Right atrium auricular region (tissue), 2 donors: ENCODE measurements around the gene DNAJC27. TPM values are rescaled to one million over a fixed set of nuclear protein-coding genes. Genes with fewer than 3 reads are reported as not detected.

Experiments used
- DNase-seq: peaks from one replicate; pipeline ENCODE4 v3.0.0-alpha.2; 2019; ENCODE audit warnings: low spot score
- H3K27ac ChIP-seq, 2 donors: fragments of 200-600 bp; sonication (generic); 1 replicate in 1 of 2; 2 replicates in 1 of 2; pipeline ENCODE4 v1.5.1; 2016 to 2019
- H3K27me3 ChIP-seq, 2 donors: fragments of 200-600 bp; sonication (generic); one replicate each; pipeline versions ENCODE4 v1.5.1 to v1.6.0; 2017 to 2019
- H3K36me3 ChIP-seq: fragments of 200-600 bp; sonication (generic); one replicate; pipeline ENCODE4 v1.5.1; 2016
- H3K4me1 ChIP-seq, 2 donors: fragments of 200-600 bp; sonication (generic); one replicate each; pipeline versions ENCODE4 v1.5.1 to v1.6.0; 2017 to 2019
- H3K4me3 ChIP-seq, 2 donors: fragments of 200-600 bp; sonication (generic); 1 replicate in 1 of 2; 2 replicates in 1 of 2; pipeline ENCODE4 v1.5.1; 2017 to 2019; ENCODE audit warnings: mild to moderate bottlenecking in 1 of 2, moderate library complexity in 1 of 2
- H3K9me3 ChIP-seq, 2 donors: fragments of 200-600 bp; sonication (generic); one replicate each; pipeline ENCODE4 v1.5.1; 2019
- total RNA-seq, 2 donors: library from RNA; depleted of rRNA; stranded (reverse); fragments of >200 nt; gene quantifications; one replicate each; pipeline ENCODE4 v1.1.0, GENCODE V29; 2016
- TF ChIP-seq, protein P1 (sequence below), 2 donors: fragments of 200-600 bp; sonication (generic); IDR thresholded peaks; one replicate each; pipeline ENCODE4 v1.5.1; 2019; ENCODE audit warnings: antibody characterized with exemption in 2 of 2

Gene DNAJC27
- total RNA-seq, 2 donors from 2014 or later: 7.3 to 7.5 TPM

DNA sequence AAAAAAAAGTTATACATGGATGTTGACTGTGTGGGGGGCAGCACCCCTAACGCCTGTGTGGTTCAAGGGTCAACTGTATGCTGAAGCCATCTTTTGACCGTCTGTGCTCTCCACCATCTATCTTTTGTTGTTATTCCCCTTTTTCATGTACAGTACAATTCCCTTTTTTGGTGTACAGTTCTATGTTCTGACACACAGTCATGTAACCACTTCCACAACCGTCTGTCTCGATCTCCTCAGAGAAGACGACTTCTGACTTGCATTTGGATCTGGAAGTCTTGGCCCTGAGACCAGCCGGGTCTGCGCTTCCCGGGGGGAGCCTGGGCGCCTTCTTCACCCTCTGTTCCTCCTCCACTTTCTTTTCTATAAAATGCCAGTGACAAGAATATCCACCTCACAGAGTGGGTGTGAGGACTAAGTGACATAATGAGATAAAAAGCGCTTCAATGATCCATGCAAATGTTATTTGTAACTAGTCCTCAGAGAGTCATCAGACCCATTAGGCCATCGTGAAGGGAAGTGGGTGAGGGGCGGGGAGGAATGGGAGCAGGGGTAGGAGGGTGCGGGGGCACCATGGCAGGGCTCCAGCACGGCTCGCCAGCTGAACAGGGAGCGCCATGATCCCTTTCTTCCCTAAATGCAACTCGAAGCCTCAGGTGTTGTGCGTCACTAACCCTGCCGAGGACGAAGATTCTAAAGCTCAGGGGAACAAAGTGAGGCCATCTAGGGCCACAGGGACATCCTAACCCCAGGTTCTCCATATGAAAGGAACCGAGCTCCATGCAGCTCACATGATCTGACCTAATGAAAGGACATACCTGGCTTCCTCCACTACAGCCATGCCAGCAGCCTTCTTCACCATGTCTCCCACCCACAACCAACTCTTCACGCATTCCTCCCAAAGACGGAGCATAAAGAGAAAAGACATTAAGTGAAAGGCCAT is 68.3 kb downstream of the DNAJC27 start:
- Histone ChIP-seq H3K27ac (no peak overlapping the region), H3K9me3 (no peaks in the 10 kb centered on the region), H3K36me3 (no peaks in the 10 kb centered on the region), H3K27me3 (no peaks in the 10 kb centered on the region), H3K4me1 (peaks cover 0 to under 1% of the 10 kb centered on the region in 2 donors), H3K4me3 (no peak overlapping the region)
- DNase-seq: no peak
- TF ChIP-seq, protein P1, sequence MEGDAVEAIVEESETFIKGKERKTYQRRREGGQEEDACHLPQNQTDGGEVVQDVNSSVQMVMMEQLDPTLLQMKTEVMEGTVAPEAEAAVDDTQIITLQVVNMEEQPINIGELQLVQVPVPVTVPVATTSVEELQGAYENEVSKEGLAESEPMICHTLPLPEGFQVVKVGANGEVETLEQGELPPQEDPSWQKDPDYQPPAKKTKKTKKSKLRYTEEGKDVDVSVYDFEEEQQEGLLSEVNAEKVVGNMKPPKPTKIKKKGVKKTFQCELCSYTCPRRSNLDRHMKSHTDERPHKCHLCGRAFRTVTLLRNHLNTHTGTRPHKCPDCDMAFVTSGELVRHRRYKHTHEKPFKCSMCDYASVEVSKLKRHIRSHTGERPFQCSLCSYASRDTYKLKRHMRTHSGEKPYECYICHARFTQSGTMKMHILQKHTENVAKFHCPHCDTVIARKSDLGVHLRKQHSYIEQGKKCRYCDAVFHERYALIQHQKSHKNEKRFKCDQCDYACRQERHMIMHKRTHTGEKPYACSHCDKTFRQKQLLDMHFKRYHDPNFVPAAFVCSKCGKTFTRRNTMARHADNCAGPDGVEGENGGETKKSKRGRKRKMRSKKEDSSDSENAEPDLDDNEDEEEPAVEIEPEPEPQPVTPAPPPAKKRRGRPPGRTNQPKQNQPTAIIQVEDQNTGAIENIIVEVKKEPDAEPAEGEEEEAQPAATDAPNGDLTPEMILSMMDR (IDR thresholded peaks at IDR 0.05): no peak

DNA sequence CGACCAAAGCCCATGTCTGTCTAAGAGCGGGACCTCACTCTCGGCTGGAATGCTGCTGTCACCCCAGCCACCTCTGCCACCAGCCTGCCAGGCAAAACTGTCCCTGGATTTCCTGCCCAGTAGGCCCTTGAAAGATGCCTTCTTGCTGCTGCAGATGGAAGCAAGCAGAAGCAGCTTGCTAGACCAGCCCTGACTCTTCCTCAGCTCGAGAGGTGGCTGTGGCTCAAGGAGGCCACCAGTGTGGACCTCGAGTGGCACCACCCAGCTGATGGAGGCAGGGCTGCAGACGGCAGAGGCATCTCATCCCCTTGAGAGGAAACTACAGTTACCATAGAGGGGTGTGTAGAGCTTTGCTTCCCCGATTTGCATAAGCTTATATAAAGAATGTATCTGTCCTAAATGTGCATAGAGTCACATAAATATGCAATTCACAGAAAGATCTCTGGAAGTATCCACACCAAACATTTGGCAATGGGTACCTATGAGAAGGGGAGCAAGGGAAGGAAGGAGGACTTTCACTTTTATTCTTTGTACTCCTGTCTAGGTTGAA is 72.3 kb downstream of the DNAJC27 start:
- Histone ChIP-seq H3K27me3 (no peaks in the 10 kb centered on the region), H3K27ac (no peak overlapping the region), H3K4me1 (peaks cover 0 to 7% of the 10 kb centered on the region in 2 donors), H3K36me3 (no peaks in the 10 kb centered on the region), H3K4me3 (no peak overlapping the region), H3K9me3 (peaks cover 0 to 14% of the 10 kb centered on the region in 2 donors)
- DNase-seq: no peak
- TF ChIP-seq, protein P1 (IDR thresholded peaks at IDR 0.05): no peak

DNA sequence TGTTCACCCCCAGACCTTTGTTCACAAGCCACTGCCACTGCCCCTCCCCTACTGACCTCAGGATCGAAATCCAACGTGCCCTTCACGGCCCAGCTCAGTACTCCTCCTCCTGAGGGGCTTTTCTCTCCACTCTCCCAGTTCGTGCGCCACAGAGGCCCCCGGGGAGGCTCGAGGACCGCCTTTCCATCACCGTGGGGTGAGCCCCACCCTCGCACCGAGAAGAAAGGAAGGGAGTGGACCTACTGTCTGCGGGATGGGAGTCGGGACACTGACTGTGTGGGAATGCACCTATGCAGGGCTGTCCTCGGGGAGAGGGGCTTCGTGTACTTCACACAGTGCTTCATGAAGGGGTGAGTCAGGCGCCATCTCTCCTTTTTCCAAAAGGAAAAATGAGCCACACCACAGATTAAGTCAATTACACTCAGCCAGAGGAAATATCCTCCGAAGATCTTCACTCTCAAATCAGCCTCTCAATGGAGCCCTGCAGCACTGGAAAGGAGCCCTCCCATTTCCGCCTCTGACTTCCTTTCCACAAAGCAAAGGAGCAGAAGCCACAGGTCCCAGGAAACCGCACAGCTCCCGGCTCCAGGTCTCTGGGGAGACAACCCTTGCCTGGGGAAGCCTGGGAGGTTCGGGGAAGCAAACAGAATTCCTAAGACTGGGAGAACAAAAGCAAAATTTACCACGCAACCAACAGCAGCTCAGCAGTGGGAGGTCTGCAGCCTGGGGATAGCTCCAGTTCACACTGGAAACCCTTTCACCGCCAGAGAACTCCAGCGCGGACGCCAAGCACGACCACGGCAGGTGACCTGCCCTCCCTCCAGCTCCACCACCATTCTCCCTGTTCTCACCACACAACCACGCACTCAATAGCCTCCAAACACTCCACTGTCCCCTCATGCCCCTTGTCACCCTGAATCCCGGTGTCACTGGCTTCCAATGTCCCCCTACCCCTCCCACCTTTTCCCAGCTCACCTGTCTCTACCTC is 73.3 kb downstream of the DNAJC27 start:
- no peak for DNase-seq
- TF ChIP-seq, protein P1 (IDR thresholded peaks at IDR 0.05): no peak
- H3K27ac ChIP-seq: no peak overlapping the region
- peaks cover 0 to 7% of the 10 kb centered on the region in 2 donors for H3K4me1 ChIP-seq
- H3K27me3 ChIP-seq: no peaks in the 10 kb centered on the region
- H3K36me3 ChIP-seq: no peaks in the 10 kb centered on the region
- H3K9me3 ChIP-seq: peaks cover 0 to 20% of the 10 kb centered on the region in 2 donors
- H3K4me3 ChIP-seq: no peak overlapping the region

DNA sequence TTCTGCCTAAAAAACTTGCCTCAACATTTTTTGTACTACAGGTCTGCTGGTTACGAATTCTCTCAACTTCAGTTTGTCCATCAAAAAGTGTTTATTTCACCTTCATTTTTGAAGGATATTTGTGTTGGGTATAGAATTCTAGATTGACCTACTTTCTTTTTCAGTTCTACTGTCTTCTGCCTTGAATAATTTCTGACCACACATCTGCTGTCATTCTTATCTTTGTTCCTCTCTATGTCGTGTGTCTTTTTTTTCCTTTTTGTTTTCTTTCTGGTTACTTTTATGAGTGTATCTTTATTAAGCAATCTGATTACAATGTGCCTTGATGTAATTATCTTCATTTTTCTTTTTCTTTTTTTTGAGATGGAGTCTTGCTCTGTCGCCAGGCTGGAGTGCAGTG is 77.0 kb downstream of the DNAJC27 start:
- Histone ChIP-seq H3K27me3 (no peaks in the 10 kb centered on the region), H3K27ac (no peak overlapping the region), H3K4me1 (peaks cover 0 to 7% of the 10 kb centered on the region in 2 donors), H3K36me3 (no peaks in the 10 kb centered on the region), H3K9me3 (peaks cover 0 to 31% of the 10 kb centered on the region in 2 donors), H3K4me3 (no peak overlapping the region)
- TF ChIP-seq, protein P1 (IDR thresholded peaks at IDR 0.05): no peak
- DNase-seq: no peak

DNA sequence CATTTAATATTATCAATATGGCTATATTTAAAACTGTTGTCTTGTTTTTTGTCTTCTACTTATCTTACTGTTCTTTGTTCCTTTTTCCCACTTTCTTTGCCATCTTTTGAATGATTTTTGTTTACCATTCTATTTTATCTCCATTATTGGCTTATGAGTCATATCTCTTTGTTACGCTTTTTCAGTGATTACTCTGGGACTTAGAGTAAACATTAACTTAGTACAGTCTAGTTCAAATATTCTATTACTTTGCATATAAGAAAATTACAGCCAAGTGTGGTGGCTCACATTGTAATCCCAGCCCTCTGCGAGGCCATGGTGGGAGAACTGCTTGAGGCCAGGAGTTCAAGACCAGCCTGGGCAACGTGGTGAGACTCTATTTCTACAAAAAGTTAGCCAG is 77.8 kb downstream of the DNAJC27 start:
- TF ChIP-seq, protein P1 (IDR thresholded peaks at IDR 0.05): no peak
- H3K36me3 ChIP-seq: no peaks in the 10 kb centered on the region
- H3K27me3 ChIP-seq: no peaks in the 10 kb centered on the region
- no peak overlapping the region for H3K4me3 ChIP-seq
- H3K27ac ChIP-seq: no peak overlapping the region
- peaks cover 0 to 31% of the 10 kb centered on the region in 2 donors for H3K9me3 ChIP-seq
- no peak for DNase-seq
- peaks cover 0 to 7% of the 10 kb centered on the region in 2 donors for H3K4me1 ChIP-seq
